ENCODE data around the gene AFF3. TPM values are rescaled to one million over a fixed set of nuclear protein-coding genes. Genes with fewer than 3 reads are reported as not detected.

AFF3 gene
- total and polyA plus RNA-seq, 10 donors = 6.0 to 92.2 (median 64.0) TPM

DNA sequence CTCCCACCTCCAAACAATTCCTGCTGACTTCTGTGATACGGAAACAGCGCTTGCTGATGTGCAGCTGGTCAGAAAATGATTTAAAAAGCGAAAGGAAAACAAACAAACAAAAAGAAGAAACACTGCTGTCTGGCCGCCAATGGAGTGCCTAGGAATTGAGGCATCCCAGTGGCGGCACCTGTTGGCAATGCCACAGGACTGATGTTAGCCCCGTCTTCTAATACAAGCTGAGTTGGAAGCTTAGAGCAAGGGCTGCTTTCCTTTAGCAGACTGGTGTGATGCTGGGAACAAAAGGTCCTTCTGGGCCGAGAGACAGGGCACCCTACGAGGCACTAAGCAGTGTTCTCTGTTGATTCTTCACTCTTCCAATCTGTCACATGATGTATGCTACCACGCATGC is 489.0 kb downstream of the AFF3 start:
- no peaks in the 10 kb centered on the region for H3K27me3 ChIP-seq (replicated peaks in 1 of 7)
- H3K9me3 ChIP-seq = no peaks in the 10 kb centered on the region
- H3K27ac ChIP-seq = no peak overlapping the region
- DNase-seq = no peak
- peaks cover 0 to 30% (median 0%) of the 10 kb centered on the region in 6 donors for H3K36me3 ChIP-seq
- intact Hi-C loops (cut with DNase I; ENCODE audit: low total_unique reads) = no loop called here
- peaks cover 0 to 2% (median under 1%) of the 10 kb centered on the region in 6 donors for H3K4me1 ChIP-seq
- TF ChIP-seq POLR2A (IDR thresholded peaks at IDR 0.05) = no peak
- TF ChIP-seq, protein P1, sequence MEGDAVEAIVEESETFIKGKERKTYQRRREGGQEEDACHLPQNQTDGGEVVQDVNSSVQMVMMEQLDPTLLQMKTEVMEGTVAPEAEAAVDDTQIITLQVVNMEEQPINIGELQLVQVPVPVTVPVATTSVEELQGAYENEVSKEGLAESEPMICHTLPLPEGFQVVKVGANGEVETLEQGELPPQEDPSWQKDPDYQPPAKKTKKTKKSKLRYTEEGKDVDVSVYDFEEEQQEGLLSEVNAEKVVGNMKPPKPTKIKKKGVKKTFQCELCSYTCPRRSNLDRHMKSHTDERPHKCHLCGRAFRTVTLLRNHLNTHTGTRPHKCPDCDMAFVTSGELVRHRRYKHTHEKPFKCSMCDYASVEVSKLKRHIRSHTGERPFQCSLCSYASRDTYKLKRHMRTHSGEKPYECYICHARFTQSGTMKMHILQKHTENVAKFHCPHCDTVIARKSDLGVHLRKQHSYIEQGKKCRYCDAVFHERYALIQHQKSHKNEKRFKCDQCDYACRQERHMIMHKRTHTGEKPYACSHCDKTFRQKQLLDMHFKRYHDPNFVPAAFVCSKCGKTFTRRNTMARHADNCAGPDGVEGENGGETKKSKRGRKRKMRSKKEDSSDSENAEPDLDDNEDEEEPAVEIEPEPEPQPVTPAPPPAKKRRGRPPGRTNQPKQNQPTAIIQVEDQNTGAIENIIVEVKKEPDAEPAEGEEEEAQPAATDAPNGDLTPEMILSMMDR (IDR thresholded peaks at IDR 0.05 in 8 of 11, conservative IDR thresholded peaks at IDR 0.05 in 3 of 11) = no peak
- TF ChIP-seq POLR2AphosphoS5 (IDR thresholded peaks at IDR 0.05) = no peak
- no peak overlapping the region for H3K4me3 ChIP-seq
- WGBS, 5 donors = 92 to 97% (median 95%) methylated on average over 9 of the region's 9 CpGs

DNA sequence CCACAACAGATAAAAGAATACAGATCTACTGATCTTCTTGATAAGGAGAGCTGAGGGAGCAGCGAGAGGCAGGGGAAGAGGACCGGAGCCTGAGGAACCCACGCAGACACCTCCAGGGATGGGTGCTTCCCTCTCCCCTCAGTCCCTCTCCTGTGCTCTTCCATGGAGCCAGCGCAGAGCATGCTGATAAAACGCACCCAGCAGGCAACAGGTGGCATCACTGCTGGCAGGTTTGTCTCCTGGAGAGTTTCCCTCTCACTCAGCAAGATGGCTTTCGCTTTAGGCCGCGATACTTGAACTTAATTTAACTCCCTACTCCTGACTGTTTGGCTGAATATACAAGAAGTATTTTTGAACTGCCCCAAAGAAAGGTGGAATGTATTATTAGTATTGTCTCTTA is 489.5 kb downstream of the AFF3 start:
- Histone ChIP-seq H3K9me3 (no peaks in the 10 kb centered on the region), H3K27me3 (replicated peaks in 1 of 7) (no peaks in the 10 kb centered on the region), H3K27ac (no peak overlapping the region), H3K4me1 (peaks cover 0 to 5% (median 2%) of the 10 kb centered on the region in 6 donors), H3K36me3 (peaks cover 0 to 33% (median 0%) of the 10 kb centered on the region in 6 donors), H3K4me3 (no peak overlapping the region)
- no peak for DNase-seq
- WGBS, 5 donors = 88 to 95% (median 94%) methylated on average over 8 of the region's 8 CpGs
- intact Hi-C loops (cut with DNase I; ENCODE audit: low total_unique reads) = no loop called here
- TF ChIP-seq POLR2A (IDR thresholded peaks at IDR 0.05) = no peak
- TF ChIP-seq, protein P1 (IDR thresholded peaks at IDR 0.05 in 8 of 11, conservative IDR thresholded peaks at IDR 0.05 in 3 of 11) = no peak
- TF ChIP-seq POLR2AphosphoS5 (IDR thresholded peaks at IDR 0.05) = no peak

DNA sequence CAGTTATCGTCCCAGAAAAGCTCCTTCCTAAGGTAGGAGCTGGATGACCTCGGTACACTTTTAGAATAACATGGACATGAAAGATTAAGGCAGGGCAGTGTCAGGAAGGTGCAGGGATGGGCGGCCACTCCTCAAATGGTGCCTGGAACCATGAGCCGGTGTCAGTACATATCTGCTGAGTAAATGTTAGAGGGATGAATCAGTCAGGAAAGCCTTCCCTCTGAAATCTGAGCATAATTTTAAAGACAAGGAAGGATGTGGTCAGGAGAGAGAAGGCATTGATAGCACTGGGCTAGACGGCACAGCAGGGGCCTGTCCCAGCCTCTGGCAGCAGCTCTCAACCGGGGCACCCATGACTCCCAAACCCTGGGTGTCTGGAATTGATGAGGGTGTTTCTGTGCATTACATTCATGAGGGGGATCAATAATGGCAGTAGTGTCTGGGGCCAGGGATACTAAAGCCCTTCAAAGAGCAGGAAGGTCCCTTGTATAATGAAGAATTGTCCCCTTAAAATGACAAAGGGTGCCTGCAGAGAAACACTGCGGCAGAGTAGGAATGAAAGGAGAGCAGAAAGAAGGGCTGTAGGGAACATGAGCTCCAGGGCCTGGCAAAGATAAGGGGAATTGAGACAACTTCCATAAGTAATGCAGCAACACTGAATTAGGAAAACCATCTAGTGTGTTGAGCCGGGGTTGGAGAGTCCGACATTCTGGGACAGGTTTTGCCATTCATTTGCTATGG is 490.3 kb downstream of the AFF3 start:
- DNase-seq = no peak
- H3K9me3 ChIP-seq = no peaks in the 10 kb centered on the region
- WGBS, 5 donors = 82 to 90% (median 87%) methylated on average over 9 of the region's 9 CpGs
- peaks cover 0 to 38% (median 0%) of the 10 kb centered on the region in 6 donors for H3K36me3 ChIP-seq
- TF ChIP-seq POLR2A (IDR thresholded peaks at IDR 0.05) (no peak), POLR2AphosphoS5 (IDR thresholded peaks at IDR 0.05) (no peak)
- TF ChIP-seq, protein P1 (IDR thresholded peaks at IDR 0.05 in 8 of 11, conservative IDR thresholded peaks at IDR 0.05 in 3 of 11) = no peak
- intact Hi-C loops (cut with DNase I; ENCODE audit: low total_unique reads) = no loop called here
- no peaks in the 10 kb centered on the region for H3K27me3 ChIP-seq (replicated peaks in 1 of 7)
- H3K4me1 ChIP-seq = peaks cover 0 to 5% (median 2%) of the 10 kb centered on the region in 6 donors
- H3K27ac ChIP-seq = no peak overlapping the region
- H3K4me3 ChIP-seq = no peak overlapping the region

DNA sequence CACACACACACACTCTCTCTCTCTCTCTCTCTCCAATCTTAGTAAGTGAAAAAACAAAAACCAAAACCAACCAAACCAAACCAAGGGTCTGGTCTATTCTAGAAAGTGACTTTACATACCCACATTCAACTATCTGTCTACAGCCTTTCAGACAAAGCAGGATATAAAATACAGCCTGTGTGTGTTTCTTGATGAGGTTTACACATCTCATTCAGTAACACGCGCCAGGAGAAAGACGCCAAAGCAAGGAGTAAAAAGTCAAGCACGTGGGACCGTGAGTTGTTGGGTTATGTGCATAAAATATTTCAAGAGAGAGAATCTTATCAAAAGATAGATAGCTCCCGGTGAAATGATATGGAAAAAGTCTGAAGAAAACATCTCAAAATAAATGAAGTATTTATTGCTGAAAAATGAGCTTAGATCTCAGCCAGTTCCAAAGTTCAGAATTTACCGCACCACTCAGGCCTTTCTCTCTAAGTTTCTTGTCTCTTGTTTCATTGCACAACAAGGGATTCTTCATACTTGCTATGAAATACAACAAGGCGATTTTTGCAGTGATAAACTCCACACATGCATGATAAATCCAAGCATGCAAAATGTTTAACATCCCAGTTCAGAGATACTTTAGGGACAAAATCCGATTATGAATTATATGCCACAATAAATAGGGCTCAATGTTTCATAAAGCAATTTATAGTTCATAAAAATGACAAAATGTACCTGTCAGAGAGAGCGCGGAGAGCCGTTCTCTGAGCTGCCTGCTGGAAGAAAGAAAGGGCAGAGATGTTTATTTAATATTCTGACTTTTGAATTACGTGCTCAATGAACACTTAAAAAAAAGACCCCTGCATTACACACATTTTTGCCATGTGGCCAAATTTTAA is 493.2 kb downstream of the AFF3 start:
- DNase-seq = no peak
- WGBS, 5 donors = 87 to 95% (median 93%) methylated on average over 13 of the region's 13 CpGs
- intact Hi-C loops (cut with DNase I; ENCODE audit: low total_unique reads) = no loop called here
- Histone ChIP-seq H3K9me3 (no peaks in the 10 kb centered on the region), H3K4me1 (peaks cover 0 to 14% (median 7%) of the 10 kb centered on the region in 6 donors), H3K27ac (no peak overlapping the region), H3K27me3 (replicated peaks in 1 of 7) (no peaks in the 10 kb centered on the region), H3K4me3 (no peak overlapping the region), H3K36me3 (peaks cover 0 to 42% (median 0%) of the 10 kb centered on the region in 6 donors)
- no peak for TF ChIP-seq POLR2AphosphoS5 (IDR thresholded peaks at IDR 0.05)
- TF ChIP-seq POLR2A (IDR thresholded peaks at IDR 0.05) = no peak
- TF ChIP-seq, protein P1 (IDR thresholded peaks at IDR 0.05 in 8 of 11, conservative IDR thresholded peaks at IDR 0.05 in 3 of 11) = no peak

Measured in spleen (tissue), 11 donors.